Heart right ventricle (tissue), 16 donors: ENCODE measurements around the gene GATM. TPM values are rescaled to one million over a fixed set of nuclear protein-coding genes. Genes with fewer than 3 reads are reported as not detected.

ENCODE experiments used
- ATAC-seq, 8 donors: fragments of 200-7000 bp; cut with Tn5 transposase; one replicate each; pipeline ENCODE4 v1.9.1; 2020; ENCODE audit warnings: mild to moderate bottlenecking in 8 of 8, moderate library complexity in 8 of 8, moderate number of reproducible peaks in 1 of 8
- DNase-seq, 2 donors: peaks; one replicate each; pipeline ENCODE4 v3.0.0-alpha.2; 2020
- H3K27ac ChIP-seq, 10 donors: fragments of 200-600 bp; sonication (generic) in 2 of 10; one replicate each; pipeline versions ENCODE4 v1.5.0 to v1.8.0; 2020 to 2022; ENCODE audit warnings: mild to moderate bottlenecking in 3 of 10
- H3K27me3 ChIP-seq, 7 donors: fragments of 200-600 bp; one replicate each; pipeline ENCODE4 v1.8.0; 2021 to 2022; ENCODE audit warnings: mild to moderate bottlenecking in 2 of 7
- H3K36me3 ChIP-seq, 9 donors: fragments of 200-600 bp; sonication (generic) in 1 of 9; one replicate each; pipeline versions ENCODE4 v1.5.0 to v1.8.0; 2020 to 2022; ENCODE audit warnings: mild to moderate bottlenecking in 2 of 9
- H3K4me1 ChIP-seq, 9 donors: fragments of 200-600 bp; sonication (generic) in 1 of 9; one replicate each; pipeline versions ENCODE4 v1.5.0 to v1.8.0; 2020 to 2022; ENCODE audit warnings: mild to moderate bottlenecking in 4 of 9
- H3K4me3 ChIP-seq, 10 donors: fragments of 200-600 bp; sonication (generic) in 2 of 10; one replicate each; pipeline versions ENCODE4 v1.5.0 to v1.8.0; 2020 to 2022; ENCODE audit warnings: mild to moderate bottlenecking in 7 of 10, moderate library complexity in 2 of 10
- H3K9me3 ChIP-seq, 11 donors: fragments of 200-600 bp in 10 of 11; sonication (generic) in 2 of 11; one replicate each; pipeline versions ENCODE4 v1.5.0 to v1.8.0; 2013 to 2022; ENCODE audit warnings: mild to moderate bottlenecking in 2 of 11, control low read depth in 1 of 11, moderate library complexity in 1 of 11
- CTCF ChIP-seq, 9 donors: fragments of 200-600 bp; sonication (generic) in 2 of 9; IDR thresholded peaks; one replicate each; pipeline versions ENCODE4 v1.5.0 to v1.8.0; 2021 to 2022; ENCODE audit warnings: antibody characterized with exemption in 9 of 9, mild to moderate bottlenecking in 5 of 9, moderate library complexity in 1 of 9
- WGBS, 2 donors: extraction: QIAGEN DNeasy Blood & Tissue Kit; methylation state at CpG; one replicate each; pipeline ENCODE4 v1.1.7; 2013; ENCODE audit warnings: inconsistent platforms in 1 of 2; 5-methylcytosine and 5-hydroxymethylcytosine counted together
- intact Hi-C, 10 donors: fragments of 100-400 bp; cut with DNase I; formaldehyde crosslinking; loops; one replicate each; pipeline versions ENCODE4 v1.11.1 to v1.14.2; 2022
- polyA plus RNA-seq, 2 donors: library from polyadenylated mRNA; stranded (reverse); fragments of 200-250 nt; gene quantifications; one replicate each; pipeline ENCODE4 v1.2.3, GENCODE V29; 2013
- total RNA-seq, 10 donors: library from RNA; stranded (reverse); fragmentation: NEBNext Ultra II Directional in 3 of 10; extraction: Animal tissue kit (Norgen Biotek cat#: 25700) in 3 of 10; gene quantifications; one replicate each; pipeline versions ENCODE4 v1.2.1 to v1.2.4, GENCODE V29; 2021 to 2023
- donor health status: Arrhythmogenic right ventricular cardiomyopathy.
- donor health status: ischemic (EF 13 %, LVEDD 7.1; RV severe dilation, severe dysfunction).
- donor health status: healthy with polysubstance abuse.
- donor health status: DM: no; HTN: yes; CAD: no.
- donor health status: DM: no; HTN: no; CAD: no.
- donor health status: ischemic (EF 25% LVEDD 6.9; RV normal size, moderate dysfunction).
- donor health status: ischemic (EF 25% LVEDD 5.7; RV mildly dilated, moderate dysfunction).
- donor health status: healthy.
- donor health status: DM: yes; HTN: yes; CAD: no.
- donor health status: Ischemic cardiomyopathy.
- donor health status: ischemic (EF 35%, LVEDD 5.7; RV mildly dilated, moderate dysfunction).
- donor health status: nonischemic (EF 11% LVEDD 7.7; RV severe dilation, severe dysfunction).
- donor health status: DM: yes; HTN: yes; CAD: no.
- donor health status: PGD.
- donor health status: ischemic (EF 29% LVEDD 5.4; RV normal size, mild dysfunction).
- donor health status: nonischemic (EF 23%, LVEDD 6.1; RV moderate dilation, normal function).

Gene GATM
- total and polyA plus RNA-seq, 12 donors: 4.7 to 97.8 (median 27.4) TPM

DNA sequence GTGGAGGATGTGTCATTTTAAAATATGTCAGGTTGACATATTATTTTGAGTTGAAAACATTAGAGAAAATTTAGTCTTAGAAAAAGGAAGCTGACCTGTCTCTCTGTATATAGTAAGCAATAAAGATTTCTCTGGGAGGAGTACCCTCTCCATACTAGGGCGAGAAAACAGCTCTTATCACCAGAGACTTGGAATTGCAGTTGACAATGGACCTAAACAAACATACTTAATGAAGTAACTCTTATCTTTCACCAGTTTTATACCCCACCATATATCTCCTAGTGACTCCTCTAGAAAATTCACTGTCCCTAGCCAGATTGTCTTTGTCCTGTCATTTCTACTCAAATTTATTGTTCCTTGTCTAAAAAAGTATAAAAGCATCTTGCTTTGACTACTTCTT lies 7.2 kb upstream of the GATM start:
- no peak for TF ChIP-seq CTCF (IDR thresholded peaks at IDR 0.05)
- no peak overlapping the region for H3K4me3 ChIP-seq
- DNase-seq (no peak), ATAC-seq (no peak)
- no peaks in the 10 kb centered on the region for H3K27me3 ChIP-seq
- intact Hi-C loops: no loop called here
- H3K9me3 ChIP-seq: no peaks in the 10 kb centered on the region
- H3K27ac ChIP-seq: peak overlapping the region in 9 of 10 donors; percentile 37 to 83 (median 71)
- peaks cover 2 to 60% (median 26%) of the 10 kb centered on the region in 9 donors for H3K4me1 ChIP-seq
- H3K36me3 ChIP-seq: no peaks in the 10 kb centered on the region
- WGBS, 2 donors: 63 to 79% methylated on average over 1 of the region's 1 CpG

GRCh38 chr15:45384700-45385099 lies 6.4 kb upstream of the GATM start:
- H3K4me3 ChIP-seq: no peak overlapping the region
- H3K27ac ChIP-seq: peak overlapping the region in 1 of 10 donors; percentile 83
- no peaks in the 10 kb centered on the region for H3K9me3 ChIP-seq
- ATAC-seq (no peak), DNase-seq (no peak)
- no peaks in the 10 kb centered on the region for H3K36me3 ChIP-seq
- H3K4me1 ChIP-seq: peaks cover 2 to 54% (median 26%) of the 10 kb centered on the region in 9 donors
- no peaks in the 10 kb centered on the region for H3K27me3 ChIP-seq
- TF ChIP-seq CTCF (IDR thresholded peaks at IDR 0.05): no peak
- 91% methylated on average over 2 of the region's 2 CpGs for WGBS, 2 donors
- intact Hi-C loops: no loop called here

DNA sequence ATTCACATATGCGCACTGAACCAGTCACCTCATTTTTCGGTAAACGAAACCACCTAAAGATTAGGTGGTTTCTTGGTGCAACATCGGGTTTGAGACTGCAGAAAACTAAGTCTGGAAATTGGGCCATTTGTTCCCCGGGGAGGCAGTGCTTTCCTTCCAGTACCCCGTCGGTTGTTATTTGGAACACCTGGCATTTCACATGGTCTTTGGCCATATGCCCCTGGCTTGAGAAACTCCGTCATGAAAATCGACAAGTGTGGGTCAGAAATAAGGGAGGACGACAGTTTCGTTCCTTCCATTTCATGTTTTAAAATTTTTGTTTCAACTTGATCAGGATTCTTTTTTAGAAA lies 544 bp upstream of the GATM start:
- no peak for DNase-seq
- Histone ChIP-seq H3K9me3 (no peaks in the 10 kb centered on the region), H3K36me3 (peaks cover 0 to 18% (median 0%) of the 10 kb centered on the region in 9 donors), H3K4me3 (peak overlapping the region; percentile 41 to 91 (median 70)), H3K27ac (peak overlapping the region; percentile 59 to 86 (median 84)), H3K27me3 (peaks cover 0 to 37% (median 0%) of the 10 kb centered on the region in 7 donors), H3K4me1 (peaks cover 0 to 43% (median 25%) of the 10 kb centered on the region in 9 donors)
- intact Hi-C loops: loop anchor here in 1 of 10 donors (5.0 kb wide), 1 partner anchor 47 kb away; no protein-coding TSS in a partner anchor
- 35 to 38% methylated on average over 11 of the region's 11 CpGs for WGBS, 2 donors
- peak in 1 of 8 donors; percentile 2 for ATAC-seq
- TF ChIP-seq CTCF (IDR thresholded peaks at IDR 0.05): no peak

DNA sequence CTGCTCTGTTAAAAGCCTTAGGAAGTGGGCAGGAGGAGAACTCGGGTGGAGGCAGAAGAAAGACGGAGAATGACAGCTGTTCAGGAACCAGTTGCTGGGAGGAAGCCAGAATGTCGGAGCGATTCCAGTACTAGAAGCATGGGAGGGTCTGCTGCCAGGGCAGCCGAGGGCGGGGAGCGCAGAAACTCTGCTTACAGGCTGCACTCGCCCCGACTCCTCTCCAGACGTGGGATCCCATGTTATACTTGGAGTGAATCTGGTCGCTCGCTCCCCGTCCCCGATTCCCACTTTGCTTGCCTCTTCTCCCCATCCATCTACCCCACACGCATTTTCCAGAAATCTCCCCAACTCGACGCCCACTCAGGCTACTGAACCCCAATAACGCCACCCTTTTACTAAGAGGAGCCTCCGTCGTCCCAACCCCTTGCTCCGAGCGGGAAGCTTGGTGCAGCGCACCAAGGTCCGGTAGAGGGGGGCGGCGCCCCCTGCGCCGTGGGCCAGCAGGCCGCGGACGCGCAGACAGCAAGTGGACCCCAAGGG lies 665 bp downstream of the GATM start:
- 1% methylated on average over 32 of the region's 32 CpGs for WGBS, 2 donors
- Histone ChIP-seq H3K27ac (peak overlapping the region; percentile 59 to 86 (median 84)), H3K27me3 (peaks cover 0 to 37% (median 0%) of the 10 kb centered on the region in 7 donors), H3K4me3 (peak overlapping the region; percentile 41 to 91 (median 70)), H3K9me3 (no peaks in the 10 kb centered on the region), H3K36me3 (peaks cover 0 to 29% (median 0%) of the 10 kb centered on the region in 9 donors), H3K4me1 (peaks cover 0 to 54% (median 25%) of the 10 kb centered on the region in 9 donors)
- DNase-seq (peak; percentile 39 to 44), ATAC-seq (peak; percentile 18 to 63 (median 52))
- intact Hi-C loops: loop anchor here in 1 of 10 donors (5.0 kb wide), 1 partner anchor 45 kb away; no protein-coding TSS in a partner anchor
- TF ChIP-seq CTCF (IDR thresholded peaks at IDR 0.05): no peak
